HL-60/S4 treated with phorbol 12-myristate 13-acetate at 8.2 ng/mL for 4 days and 3 days (cell line): ENCODE measurements around the gene ZNF581.

ENCODE experiments used
- in situ Hi-C: fragments of 300-500 bp; cut with MboI; formaldehyde crosslinking; loops from 2 replicates; pipeline ENCODE4 v1.15.0; 2022; ENCODE audit warnings: low sequenced_read_pairs

ZNF581 gene

DNA sequence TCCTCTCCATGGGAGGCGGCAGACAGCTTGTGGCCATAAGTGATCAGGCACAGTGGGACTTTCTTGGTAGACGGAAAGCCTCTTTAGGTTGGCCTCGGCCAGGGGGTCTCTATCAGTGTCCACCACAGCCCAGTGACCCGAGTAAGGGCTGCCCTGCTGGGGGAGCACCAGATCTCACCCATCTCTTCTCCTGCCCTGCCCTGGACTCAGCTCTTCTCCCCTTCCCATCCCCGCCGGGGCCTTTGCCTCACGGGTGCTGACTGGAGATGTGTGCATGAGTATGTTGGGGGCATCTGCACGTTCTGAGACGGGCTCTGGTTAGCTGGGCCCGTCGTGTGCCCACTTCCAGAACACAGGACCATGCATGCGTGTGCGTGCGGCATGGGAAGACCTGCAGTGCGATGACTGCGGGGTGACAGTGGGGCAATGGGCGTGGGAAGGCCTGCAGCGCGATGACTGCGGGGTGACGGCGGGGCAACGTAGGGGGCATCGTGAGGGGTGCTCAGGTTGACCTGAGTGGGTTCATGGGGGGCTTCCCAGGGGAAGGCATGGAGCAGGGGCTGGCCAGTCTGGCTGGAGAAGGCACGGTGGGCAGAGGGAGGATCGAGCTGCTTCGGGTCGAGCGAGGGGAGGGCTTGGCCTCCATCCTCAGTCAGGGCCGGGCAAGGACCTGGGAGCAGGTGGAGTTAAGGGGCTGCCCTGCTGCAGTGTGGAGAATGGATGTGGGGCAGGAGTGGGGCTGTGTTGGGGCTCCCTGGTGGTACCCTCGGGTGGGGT, 47.5 kb downstream of the ZNF581 start:
- in situ Hi-C loops, result no loop called here

DNA sequence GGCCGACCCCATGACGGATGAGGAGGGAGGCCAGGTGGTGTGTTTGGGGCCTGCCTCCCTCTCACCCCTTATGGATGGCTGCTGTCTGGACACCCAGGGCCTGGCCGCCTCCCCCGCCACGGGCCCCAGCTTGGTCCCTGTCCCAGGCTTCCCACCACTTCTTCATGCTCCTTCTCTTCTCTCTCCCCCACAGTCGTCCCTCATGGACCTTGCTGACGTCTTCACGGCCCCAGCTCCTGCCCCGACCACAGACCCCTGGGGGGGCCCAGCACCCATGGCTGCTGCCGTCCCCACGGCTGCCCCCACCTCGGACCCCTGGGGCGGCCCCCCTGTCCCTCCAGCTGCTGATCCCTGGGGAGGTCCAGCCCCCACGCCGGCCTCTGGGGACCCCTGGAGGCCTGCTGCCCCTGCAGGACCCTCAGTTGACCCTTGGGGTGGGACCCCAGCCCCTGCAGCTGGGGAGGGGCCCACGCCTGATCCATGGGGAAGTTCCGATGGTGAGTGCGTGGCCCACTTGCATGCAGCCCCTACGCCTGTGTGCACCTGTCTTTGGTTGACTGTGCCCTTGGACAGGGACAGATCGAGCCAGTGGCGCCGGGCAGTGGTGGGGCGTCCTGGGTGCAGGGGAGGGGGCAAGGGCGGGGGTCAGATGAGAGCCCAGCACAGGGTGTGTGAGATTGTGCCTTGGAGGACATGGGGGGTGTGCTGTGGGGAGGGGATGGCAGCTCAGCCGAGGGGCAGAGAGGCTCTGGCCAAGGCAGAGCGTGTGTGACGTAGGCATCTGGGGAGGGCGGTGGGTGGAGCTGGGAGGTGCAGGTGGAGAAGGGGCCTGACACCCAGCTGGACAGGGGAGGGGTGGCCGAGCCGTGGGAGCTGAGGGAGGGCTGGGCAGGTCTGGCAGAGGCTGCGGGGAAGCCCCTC, 48.4 kb downstream of the ZNF581 start:
- in situ Hi-C loops, result no loop called here

DNA sequence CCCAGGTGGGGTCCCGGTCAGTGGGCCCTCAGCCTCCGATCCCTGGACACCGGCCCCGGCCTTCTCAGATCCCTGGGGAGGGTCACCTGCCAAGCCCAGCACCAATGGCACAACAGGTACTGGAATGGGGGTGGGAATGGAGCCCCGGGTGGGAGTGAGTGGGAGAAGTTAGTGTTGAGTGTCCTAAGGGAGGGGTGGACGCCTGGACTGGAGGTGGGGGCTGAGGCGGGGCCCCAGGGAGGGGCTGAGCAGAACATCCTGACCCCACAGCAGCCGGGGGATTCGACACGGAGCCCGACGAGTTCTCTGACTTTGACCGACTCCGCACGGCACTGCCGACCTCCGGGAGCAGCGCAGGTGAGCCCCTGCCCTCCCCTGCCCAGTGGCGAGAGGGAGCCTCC, 49.2 kb downstream of the ZNF581 start:
- in situ Hi-C loops, result no loop called here

DNA sequence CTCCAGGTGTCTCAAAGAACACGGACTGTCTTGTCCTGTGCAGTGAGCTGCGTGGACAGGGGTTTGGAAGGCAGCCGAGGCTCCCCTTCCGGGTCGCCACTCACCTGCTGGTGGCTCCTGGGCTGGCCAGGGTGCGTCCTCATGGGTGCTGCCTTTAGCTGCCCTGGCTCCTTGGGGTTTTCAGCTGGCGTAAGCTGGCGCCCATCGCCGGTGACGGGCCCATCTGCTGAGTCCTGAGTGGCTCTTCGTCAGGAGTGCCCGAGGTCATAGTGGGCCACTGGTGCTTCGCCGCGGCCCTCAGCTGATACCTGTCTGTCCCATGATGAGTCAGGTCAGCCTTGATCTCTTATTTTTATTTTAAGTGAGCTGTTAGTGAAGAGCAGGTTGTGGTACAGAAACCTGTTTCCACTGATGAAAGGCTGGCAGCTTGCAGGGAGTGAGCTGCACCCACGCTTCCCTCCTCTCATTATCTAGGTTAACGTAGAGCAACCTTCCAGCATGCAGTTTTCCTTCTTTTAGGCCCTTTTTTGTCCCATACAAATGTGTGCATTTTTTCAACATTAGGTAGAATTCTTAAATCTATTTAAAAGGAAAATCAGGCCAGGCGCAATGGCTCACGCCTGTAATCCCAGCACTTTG, 50.0 kb downstream of the ZNF581 start:
- in situ Hi-C loops, result no loop called here

DNA sequence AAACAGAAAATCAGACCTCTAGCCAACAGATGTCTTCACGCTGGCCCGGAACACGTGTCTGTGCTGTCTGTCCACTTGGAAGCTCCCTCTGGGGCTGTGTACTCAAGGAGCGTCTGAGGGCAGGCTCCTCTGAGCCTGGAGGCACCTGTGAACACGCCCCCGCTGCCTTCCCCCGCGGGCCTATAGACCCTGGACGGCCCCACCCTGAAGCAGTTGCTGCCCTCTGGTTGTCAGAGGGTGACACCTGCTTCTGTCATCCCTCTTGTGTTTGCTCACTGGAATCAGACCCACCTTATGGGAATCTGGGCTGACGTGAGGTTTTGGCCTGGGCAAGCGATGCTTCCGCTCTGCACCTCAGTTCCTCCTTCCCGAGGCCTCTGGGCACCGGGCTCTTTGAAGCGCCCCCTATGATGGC, 50.8 kb downstream of the ZNF581 start:
- in situ Hi-C loops, result no loop called here

DNA sequence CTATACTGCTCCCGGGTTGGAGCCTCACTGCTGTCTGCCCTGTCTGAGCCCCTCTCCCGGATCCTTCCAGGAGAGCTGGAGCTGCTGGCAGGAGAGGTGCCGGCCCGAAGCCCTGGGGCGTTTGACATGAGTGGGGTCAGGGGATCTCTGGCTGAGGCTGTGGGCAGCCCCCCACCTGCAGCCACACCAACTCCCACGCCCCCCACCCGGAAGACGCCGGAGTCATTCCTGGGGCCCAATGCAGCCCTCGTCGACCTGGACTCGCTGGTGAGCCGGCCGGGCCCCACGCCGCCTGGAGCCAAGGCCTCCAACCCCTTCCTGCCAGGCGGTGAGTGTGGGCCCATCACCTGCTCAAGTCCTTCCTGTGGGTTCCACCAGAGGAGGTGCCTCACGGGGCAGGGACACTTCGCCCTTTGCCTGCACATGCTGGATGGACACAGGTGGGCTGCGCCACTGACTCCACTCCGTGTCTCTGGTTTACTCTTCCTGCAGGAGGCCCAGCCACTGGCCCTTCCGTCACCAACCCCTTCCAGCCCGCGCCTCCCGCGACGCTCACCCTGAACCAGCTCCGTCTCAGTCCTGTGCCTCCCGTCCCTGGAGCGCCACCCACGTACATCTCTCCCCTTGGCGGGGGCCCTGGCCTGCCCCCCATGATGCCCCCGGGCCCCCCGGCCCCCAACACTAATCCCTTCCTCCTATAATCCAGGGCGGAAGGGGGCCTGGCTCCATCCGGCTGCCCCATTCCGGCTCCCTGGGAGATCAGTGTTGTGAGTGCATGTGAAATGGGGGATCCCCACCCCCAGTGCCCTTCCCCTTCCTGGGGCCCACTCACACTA, 51.4 kb downstream of the ZNF581 start:
- in situ Hi-C loops, result no loop called here
